ENCODE data around the gene MBP.
"Not testable (repeated sequence)": the region's sequence is repeated elsewhere in the genome, so short reads cannot be mapped to it uniquely, and the experiment has no call there.

MBP gene

DNA sequence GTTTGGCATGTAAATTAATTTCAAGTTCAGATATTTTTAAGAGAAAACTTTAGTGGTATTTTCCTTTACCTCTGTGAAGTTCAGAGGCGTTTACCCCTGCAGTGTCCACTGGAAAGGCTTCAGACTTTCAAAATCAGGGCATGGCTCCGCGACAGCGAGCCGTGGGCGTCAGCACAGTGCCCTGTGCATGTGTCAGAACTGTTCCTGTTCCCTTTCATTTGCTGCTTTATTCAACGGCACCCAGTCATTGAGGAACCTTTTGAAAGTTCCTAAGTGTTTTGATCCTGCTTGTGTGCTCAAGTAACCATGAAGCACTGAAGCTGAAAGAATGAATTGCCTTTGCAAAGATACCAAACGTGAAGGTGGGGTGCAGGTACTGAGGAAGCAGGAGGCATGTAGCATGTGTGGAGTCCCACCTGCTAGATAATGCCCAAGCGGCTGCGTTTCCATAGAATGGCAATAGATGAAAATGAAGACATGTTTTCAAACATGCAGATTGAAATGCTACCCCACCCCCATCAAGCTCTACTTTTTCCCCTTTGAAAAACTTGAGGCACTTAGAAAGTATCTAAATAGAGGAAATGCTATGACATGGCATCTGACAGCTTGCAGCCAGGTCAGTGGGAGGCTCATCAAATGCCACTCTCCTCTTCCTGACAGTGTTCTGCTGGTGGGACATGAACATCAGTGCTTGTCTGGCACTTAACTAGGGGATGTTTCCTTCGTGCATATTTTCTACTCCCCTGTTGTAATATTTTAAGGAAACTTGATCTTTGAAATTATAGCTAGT is 161.6 kb downstream of the MBP start:
- no peak for DNase-seq (ENCODE audit: low read depth)

DNA sequence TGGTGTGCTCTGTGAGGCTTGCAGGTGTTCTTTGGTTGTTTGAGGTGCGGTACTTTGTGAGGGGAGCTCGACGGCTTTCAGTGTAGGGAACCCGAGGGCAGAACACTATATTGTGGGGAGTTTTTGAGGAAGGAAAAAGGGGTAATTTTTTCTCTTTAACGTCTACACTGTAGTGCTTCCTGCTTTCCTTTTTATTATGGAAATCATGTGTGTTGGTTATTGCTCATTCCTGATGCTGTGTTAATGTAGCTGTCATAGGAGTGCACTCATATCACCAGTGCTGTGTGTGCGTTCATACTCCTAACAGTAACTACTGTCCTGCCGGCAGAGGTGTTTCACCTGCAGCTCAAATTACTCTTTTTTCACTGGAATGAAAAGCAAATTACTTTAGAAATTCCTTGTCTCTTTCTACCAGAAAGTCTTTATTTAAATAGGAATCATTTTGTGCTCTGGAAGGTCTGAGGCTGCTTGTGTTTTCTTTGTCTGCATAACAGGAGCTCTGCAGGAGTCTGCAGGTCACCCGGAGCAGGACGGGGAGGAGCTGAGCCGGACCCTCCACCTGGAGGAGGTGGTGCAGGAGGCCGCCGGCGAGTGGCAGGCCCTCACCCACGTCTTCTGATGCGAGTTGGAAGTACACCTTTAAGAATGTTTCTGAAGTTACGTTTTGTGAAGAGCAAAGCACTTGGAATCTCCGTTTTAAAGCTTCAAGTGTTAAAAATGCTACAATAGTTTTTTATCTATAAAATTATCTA is 164.7 kb downstream of the MBP start:
- no peak for DNase-seq (ENCODE audit: low read depth)

DNA sequence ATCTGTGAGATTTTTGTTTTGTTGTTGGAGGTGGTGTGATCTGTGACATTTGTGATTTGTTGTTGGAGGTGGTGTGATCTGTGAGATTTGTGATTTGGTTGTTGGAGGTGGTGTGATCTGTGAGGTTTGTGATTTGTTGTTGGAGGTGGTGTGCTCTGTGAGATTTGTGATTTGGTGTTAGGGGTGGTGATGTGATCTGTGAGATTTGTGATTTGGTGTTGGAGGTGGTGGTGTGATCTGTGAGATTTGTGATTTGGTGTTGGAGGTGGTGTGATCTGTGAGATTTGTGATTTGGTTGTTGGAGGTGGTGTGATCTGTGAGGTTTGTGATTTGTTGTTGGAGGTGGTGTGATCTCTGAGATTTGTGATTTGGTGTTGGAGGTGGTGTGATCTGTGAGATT is 165.3 kb downstream of the MBP start:
- not testable (repeated sequence) for DNase-seq (ENCODE audit: low read depth)

DNA sequence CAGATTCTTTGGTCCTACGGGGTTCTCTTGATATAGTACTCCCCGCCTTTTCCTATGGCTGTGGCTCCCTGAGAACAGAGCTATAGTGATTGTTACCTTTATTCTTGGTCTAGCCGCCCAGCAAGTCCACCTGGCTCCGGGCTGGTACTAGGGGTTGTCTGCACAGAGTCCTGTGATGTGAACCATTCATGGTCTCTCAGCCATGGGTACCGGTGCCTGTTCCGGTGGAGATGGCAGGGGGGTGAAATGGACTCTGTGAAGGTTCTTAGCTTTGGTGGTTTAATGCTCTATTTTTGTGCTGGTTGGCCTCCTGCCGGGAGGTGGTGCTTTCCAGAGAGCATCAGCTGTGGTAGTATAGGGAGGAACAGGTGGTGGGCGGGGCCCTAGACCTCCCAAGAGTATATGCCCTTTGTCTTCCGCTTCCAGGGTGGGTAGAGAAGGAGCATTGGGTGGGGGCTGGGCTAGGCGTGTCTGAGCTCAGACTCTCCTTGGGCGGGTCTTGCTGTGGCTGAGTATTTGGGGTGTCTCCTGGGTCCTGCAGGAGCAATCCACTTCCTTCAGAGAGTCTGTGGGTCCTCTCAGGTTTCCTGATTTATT is 166.9 kb downstream of the MBP start:
- DNase-seq (ENCODE audit: low read depth) = not testable (repeated sequence)

DNA sequence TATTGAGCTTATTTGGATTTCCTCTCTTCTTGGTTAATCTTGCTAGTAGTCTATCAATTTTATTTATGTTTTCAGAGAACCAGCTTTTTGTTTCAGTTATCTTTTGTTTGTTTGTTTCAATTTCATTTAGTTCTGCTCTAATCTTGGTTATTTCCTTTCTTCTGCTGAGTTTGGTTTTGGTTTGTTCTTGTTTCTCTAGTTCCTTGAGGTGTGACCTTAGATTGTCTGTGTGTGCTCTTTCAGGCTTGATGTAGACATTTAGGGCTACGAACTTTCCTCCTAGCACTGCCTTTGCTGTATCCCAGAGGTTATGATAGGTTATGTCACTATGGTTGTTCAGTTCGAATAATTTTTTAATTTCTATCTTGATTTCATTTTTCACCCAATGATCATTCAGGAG is 168.6 kb downstream of the MBP start:
- no peak for DNase-seq (ENCODE audit: low read depth)

DNA sequence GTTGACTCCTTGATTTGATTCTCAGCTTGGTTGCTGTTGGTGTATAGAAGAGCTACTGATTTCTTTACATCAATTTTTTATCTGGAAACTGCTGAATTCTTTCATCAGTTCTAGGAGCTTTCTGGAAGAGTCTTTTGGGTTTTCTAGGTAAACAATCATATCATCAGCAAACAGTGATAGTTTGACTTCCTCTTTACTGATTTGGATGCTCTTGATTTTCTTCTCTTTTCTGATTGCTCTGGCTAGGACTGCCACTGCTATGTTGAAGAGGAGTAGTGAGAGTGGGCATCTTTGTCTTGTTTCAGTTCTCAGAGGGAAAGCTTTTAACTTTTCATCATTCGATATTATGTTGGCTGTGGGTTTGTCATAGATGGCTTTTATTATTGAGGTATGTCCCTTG is 169.7 kb downstream of the MBP start:
- no peak for DNase-seq (ENCODE audit: low read depth)

DNA sequence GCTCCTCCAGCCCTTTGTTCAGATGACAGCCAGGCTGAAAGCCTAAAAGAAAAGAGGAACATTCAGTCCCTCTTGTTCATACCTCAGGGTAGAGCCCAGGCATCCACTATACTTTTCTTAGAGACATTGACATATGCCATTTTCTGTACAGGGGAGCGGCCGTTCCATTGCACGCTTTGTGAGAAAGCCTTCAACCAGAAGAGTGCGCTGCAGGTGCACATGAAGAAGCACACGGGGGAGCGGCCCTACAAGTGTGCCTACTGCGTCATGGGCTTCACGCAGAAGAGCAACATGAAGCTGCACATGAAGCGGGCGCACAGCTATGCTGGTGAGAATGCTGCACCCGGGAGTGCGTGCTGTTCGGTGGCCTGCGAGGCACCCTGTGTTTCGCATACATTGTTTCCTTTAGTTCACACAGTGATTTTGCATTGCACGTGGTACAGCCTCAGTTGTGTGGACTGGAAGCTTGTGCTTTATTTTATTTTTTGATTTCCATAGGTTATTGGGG is 172.0 kb downstream of the MBP start:
- DNase-seq (ENCODE audit: low read depth) = no peak

DNA sequence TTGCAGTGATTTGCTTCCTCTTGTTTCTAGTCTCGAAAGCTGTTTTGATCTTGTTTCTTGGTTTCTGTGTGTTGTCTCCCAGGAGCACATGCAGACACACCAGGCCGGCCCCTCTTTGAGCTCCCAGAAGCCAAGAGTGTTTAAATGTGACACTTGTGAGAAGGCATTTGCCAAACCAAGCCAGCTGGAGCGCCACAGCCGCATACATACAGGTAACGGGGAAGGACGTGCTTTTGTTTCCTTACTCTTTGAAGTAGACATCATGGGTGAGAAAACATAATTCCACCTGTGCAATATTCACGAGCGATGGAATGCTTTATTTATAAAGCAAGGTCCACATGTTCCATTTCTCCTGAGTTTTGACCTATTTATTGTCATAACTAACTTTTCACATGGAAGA is 173.0 kb downstream of the MBP start:
- DNase-seq (ENCODE audit: low read depth) = no peak

DNA sequence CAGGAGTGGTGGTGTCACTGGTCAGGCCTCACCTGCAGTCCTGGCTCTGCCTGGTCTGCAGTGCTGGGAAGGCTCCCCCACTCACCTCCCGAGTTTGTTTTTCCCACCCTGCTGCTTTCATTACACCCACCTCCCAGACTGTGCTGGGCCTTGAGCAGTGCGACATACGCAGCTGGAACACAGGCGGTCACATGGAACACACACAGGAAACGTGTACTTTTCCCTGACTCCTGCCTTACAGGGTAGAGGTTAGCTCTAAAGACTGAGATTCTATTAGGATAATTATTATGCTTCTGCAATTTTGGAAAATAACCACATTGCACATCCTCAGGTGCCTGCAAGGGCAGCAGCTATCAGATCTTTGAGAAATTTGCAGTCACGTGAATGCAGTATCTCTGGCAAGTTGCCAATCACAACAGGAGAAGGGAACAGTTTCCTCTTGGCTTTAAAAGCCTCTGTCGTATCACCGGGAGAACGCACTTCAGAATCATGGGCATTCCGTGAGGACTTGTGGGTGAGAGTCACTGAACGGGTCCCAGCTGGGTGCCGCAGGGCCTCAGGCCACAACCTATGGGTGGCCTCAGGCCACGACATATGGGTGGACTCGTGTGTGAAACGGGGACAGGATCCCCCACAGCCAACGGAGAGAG is 173.8 kb downstream of the MBP start:
- DNase-seq (ENCODE audit: low read depth) = no peak

DNA sequence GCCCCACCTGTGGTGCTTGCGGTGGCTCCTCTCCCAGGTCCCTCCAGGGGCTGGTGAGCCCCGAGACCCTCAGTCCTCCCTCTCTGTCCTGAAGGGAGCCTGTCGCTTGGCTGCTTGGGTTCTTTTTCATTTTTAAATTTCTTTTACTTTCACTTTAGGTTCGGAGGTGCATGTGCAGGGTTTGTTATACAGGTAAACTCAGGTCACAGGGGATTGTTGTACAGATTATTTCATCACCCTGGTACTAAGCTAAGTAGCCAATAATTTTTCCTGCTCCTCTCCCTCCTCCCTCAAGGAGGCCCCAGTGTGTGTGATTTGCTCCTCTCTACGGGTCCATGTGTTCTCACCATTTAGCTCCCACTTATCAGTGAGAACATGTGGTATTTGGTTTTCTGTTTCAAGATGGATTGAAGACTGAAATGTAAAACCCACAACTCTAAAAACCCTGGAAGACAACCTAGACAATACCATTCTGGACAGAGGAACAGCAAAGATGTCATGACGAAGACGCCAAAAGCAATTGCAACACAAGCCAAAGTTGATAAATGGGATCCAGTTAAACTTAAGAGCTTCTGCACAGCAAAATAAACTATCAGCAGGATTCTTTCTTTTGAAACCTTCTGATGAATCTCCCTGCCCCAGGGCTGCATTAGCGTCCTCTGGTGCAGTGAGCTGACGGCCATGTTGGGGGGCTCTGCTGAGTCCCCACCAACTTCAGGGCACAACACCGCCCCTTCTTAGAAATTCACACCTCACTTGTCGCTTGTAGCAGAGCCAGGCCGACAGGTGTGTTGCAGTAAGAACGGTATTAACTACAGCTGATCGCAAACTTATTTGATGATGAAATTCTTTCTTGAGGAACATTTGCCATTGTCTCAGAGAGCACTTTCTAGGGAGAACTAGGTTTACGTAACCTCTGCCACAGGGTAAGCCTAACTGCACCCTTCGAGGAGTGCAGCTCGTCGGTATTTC is 174.9 kb downstream of the MBP start:
- no peak for DNase-seq (ENCODE audit: low read depth)

DNA sequence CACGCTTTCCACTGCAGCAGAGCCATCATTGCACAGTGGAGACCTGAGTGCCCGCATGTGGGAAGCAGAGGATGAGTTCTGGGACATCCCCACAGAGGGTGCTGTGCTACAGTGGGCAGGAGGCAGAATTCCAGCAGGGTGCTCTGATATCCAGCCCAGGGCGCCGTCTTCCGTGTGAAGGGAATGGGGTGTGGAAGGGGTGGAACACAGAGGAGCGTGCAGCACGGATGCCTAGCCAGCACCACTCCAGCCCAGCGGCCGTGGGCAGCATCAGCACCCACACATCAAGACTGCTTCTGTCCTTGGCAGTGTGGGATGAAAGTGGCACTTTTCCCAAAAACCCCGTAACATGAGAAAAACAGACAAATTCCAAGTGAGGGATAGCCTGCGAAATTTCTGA is 175.9 kb downstream of the MBP start:
- no peak for DNase-seq (ENCODE audit: low read depth)

DNA sequence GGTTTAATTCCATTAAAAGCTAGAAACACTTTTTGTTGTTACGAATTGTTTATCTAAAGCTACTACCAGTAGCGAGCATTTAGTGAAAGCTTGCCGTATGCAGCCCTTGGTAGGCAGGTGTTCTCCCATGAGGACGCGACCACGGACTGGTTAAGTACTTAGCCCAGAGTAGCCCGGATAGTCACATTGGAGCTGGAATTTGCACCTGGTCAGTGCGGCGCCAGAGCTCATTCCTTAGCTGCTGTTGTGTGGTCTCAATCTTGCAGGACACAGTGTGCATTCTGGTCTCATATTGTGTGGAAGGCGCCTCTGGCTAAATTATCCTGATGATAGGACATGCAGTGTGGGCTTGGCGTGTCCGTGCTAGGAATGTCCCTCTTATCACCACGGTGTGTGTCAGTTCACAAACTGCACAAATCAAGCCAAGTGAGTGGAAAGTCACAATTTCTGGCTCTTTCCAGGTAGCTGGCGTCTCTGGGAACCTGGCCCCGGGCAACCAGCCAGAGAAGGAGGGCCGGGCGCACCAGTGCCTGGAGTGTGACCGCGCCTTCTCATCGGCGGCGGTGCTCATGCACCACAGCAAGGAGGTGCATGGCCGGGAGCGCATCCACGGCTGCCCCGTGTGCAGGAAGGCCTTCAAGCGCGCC is 176.9 kb downstream of the MBP start:
- DNase-seq (ENCODE audit: low read depth) = no peak

DNA sequence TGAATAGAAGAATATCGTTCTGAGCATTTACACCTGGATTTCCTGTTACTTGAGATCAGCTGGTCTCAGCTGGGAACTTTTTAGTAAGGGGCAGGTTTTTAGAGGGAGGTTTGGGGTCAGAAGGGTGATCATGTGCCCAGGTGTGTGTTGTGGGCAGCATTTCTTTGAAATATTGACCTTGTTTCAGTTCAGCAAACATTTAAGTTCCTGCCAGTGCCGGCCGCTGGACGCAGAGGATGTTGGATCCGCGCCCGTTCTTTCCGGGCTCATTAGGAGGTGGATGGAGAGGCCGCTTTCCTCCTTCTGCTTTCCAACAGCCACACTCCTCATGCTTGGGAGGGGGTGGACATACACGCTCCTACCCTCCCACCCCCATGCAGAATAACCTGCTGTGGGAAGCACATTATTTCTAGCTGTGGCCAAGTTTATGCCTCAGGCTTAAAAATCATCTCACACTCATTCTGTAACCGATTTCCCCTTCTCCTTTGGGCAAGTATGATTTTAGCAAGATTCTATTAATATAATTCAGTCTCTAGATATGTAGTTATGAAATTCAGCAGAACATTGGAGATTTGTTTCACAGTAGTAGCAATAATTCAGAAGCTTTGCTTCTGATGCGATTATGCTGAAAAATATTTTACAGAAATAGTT is 178.9 kb downstream of the MBP start:
- no peak for DNase-seq (ENCODE audit: low read depth)

DNA sequence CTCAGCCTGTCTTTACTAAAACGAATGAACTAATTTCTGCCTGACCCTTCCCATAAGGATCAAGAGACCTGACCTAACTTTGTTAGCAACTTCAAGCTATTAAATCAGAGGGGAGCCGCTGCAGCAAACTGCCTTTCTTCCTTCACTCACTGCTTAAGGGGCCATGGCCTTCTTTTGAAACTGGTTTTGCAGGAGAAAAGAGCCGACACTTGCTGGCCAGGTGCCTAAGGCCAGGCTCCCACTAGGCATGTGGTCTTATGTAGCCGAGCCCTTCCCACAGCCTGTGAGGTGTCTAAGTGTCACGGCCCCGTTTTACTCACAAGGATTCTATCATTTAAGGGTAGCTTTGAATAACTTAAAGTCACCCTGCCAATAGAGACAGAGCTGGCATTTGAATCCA is 179.4 kb downstream of the MBP start:
- DNase-seq (ENCODE audit: low read depth) = no peak

DNA sequence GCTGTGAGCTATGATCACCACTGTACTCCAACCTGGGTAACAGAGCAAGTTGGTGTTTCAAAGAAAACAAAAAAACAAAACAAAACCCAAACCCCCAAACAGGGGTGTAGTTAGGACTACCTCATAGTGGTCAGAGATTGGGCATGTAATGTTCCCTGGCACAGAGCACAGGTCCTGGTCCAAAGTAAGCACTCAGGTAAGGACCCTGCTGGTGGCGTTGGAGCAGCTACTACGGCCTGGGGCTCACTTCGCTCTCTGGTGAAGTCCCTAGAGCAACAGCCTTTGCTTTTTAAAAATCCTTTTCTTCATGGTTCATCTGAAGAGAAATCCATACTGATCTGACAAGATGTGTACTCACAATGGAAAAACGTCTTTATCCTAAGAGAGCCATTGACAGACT is 179.8 kb downstream of the MBP start:
- no peak for DNase-seq (ENCODE audit: low read depth)

DNA sequence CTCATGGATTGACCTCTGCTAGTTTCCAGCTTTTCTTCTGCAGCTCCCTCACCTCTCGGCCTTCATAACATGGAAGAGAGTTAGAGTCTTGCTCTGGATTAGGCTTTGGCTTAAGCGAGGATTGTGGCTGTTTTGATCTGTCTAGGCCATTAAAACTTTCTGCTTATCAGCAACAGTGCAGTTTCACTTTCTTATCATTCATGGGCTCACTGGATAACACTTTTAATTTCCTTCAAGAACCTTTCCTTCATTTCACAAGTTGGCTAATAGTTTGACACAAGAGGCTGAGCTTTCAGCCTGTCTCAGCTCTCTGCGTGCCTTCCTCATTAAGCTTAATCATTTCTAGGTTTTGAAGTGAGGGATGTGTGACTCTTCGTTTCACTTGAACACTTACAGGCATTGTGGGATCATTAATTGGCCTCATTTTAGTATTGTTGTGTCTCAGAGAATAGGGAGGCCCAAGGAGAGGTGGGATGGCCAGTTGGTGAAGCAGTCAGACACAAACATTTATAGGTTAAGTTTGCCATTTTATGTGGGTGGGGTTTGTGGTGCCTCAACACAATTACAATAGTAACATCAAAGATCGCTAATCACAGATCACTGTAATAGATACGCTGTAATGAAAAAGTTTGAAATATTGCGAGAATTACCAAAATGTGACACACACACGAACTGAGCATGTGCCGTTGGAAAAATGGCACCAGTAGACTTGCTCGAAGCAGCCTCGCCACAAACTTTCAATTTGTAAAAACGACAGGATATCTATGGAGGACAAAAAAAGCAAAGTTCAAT is 180.9 kb downstream of the MBP start:
- DNase-seq (ENCODE audit: low read depth) = no peak

DNA sequence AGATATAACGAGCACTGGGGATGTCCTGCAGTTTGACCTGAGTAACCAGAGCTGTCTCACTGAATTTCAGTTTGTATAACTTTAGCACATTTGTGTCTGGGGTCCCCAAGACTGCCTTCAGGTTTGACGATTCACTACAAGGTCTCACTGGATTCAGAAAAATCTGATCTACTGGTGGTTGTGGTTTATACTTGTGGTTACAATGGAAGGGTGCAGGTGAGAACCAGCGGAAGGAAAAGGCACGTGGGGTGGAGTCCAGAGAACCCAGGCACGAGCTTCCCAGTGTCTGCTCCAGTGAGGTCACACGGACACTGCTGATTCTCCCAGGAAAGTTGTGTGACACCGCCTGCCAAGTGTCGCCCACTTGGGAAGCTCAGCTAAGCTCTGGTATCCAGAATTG is 184.2 kb downstream of the MBP start:
- no peak for DNase-seq (ENCODE audit: low read depth)

DNA sequence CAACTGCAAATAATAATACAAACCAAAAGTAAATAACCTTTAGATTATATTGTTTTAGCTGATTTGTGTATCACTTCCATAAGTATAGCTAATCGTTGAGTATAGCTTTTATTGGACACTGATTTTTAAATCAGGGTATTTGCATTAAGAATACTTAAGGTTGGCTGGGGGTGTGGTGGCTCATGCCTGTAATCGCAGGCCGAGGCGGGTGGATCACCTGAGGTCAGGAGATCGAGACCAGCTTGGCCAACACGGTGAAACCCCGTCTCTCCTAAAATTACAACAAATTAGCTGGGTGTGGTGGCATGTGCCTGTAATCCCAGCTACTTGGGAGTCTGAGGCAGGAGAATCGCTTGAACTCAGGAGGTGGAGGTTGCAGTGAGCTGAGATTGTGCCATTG is 188.2 kb downstream of the MBP start:
- not testable (repeated sequence) for DNase-seq (ENCODE audit: low read depth)

DNA sequence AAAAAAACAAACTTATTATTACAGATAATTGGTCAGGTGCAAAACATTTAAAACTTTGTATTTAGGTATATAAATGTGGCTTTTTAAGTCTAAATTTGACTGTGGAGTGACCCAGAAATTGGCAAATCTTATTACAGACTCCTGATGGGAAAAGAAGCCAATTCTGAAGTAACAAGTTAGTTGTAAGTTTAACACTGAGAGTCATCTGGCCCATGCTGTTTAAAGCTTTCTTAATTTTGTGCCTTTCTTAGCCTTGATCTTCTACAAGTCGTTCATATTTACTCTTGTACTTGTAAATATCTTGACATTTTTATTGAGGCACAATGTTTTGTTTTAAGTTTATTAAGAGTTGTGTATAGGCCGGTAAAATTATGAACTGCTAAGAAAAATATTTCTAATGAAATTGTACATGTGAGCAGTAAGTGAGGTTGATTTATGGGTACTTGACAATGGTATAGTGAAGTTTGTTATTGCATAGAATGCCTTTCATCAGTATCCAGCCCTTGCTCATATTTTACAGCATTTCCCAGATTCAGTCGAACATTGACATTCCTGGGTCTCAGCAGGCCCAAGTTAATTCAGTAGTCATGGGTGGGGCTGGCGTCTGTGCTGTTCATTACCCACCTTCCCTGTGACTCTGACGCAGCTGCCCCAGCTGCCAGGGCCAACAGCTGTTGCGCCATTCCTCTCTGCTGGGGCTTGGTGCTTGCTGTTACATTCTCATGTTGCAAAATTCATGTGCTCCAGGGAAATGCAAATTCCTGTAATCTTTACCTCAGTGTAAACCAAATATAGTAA is 188.8 kb downstream of the MBP start:
- DNase-seq (ENCODE audit: low read depth) = peak; percentile 12

All from GM04503 (cell line).